Measurements from ENCODE around the gene JUND. TPM values are rescaled to one million over a fixed set of nuclear protein-coding genes. Genes with fewer than 3 reads are reported as not detected.

JUND gene
- total RNA-seq, 1 experiment from 2014 or later = 128 TPM

GRCh38 chr19:18252370-18252717 lies 29.1 kb downstream of the JUND start:
- Histone ChIP-seq H3K4me3 (ENCODE audit: low read depth, low read length, poor library complexity, severe bottlenecking) (no peak overlapping the region), H3K36me3 (ENCODE audit: insufficient read depth, low read length, poor library complexity, severe bottlenecking) (no peaks in the 10 kb centered on the region), H3K27me3 (replicated peaks; ENCODE audit: insufficient read depth, low read depth, low read length, poor library complexity) (peaks cover 6% of the 10 kb centered on the region), H3K4me1 (ENCODE audit: insufficient read depth, low read length, poor library complexity, severe bottlenecking) (no peaks in the 10 kb centered on the region), H3K27ac (ENCODE audit: low read depth, low read length, poor library complexity, severe bottlenecking) (no peak overlapping the region), H3K9me3 (ENCODE audit: low read depth, low read length, poor library complexity, severe bottlenecking) (no peaks in the 10 kb centered on the region)
- BruUV-seq (replicated peaks) = no TSS peak
- ChIA-PET POLR2A (ENCODE audit: low non-redundant PET) (no interaction called here), CTCF (interaction anchor here (0.6 to 2.1 kb wide), 11 partner anchors 22 to 849 kb away, joined by 3 to 45 read pairs (median 5); partner anchors contain the start of genes MPV17L2 and RAB3A)
- no peak for TF ChIP-seq CTCF (conservative IDR thresholded peaks at IDR 0.05; ENCODE audit: low read depth, low read length)
- DNase-seq (ENCODE audit: low spot score) = no peak
- intact Hi-C loops (cut with micrococcal nuclease; ENCODE audit: unreplicated experiment) = loop anchor here (2.0 to 5.0 kb wide), 2 partner anchors 44 to 245 kb away; partner anchors contain the start of gene ARRDC2

- Histone ChIP-seq H3K27ac (ENCODE audit: low read depth, low read length, poor library complexity, severe bottlenecking) (no peak overlapping the region), H3K36me3 (ENCODE audit: insufficient read depth, low read length, poor library complexity, severe bottlenecking) (no peaks in the 10 kb centered on the region), H3K4me3 (ENCODE audit: low read depth, low read length, poor library complexity, severe bottlenecking) (no peak overlapping the region), H3K27me3 (replicated peaks; ENCODE audit: insufficient read depth, low read depth, low read length, poor library complexity) (peaks cover 6% of the 10 kb centered on the region), H3K9me3 (ENCODE audit: low read depth, low read length, poor library complexity, severe bottlenecking) (no peaks in the 10 kb centered on the region), H3K4me1 (ENCODE audit: insufficient read depth, low read length, poor library complexity, severe bottlenecking) (no peaks in the 10 kb centered on the region)
- CTCF ChIA-PET = interaction anchor here (0.6 to 2.1 kb wide), 15 partner anchors 11 to 848 kb away, joined by 3 to 45 read pairs (median 5); partner anchors contain the start of genes MPV17L2 and RAB3A
- intact Hi-C loops (cut with micrococcal nuclease; ENCODE audit: unreplicated experiment) = loop anchor here (2.0 to 5.0 kb wide), 3 partner anchors 43 to 244 kb away; partner anchors contain the start of gene ARRDC2
- TF ChIP-seq EZH2 (IDR thresholded peaks at IDR 0.05; ENCODE audit: borderline replicate concordance, low read depth, low read length, poor library complexity, severe bottlenecking) (no peak), CTCF (conservative IDR thresholded peaks at IDR 0.05; ENCODE audit: low read depth, low read length) (peak; percentile 98)
- DNase-seq (ENCODE audit: low spot score) = peak; percentile 80
- POLR2A ChIA-PET (ENCODE audit: low non-redundant PET) = no interaction called here
- no TSS peak for BruUV-seq (replicated peaks)
Observed at GRCh38 chr19:18251587-18252369, 29.6 kb downstream of the JUND start.

DNA sequence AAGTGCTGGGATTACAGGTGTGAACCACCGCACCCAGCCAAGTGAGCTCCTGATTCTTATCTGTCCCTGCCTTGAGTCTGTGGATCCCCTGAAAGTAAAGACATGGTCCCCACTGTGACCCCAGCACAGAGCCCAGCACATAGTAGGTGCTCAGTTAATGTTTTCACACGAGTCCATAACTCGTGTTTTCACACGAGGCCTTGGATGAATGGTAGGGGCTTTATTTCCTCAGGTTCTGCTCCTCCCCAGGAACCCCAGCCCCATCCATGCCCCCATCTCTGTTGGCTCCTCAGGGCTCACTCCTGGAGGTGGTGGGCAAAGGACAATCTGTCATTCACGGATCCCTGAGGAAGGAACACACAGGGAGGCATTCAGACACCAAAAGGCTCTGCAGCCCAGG lies 31.6 kb downstream of the JUND start:
- no peaks in the 10 kb centered on the region for H3K36me3 ChIP-seq (ENCODE audit: insufficient read depth, low read length, poor library complexity, severe bottlenecking)
- H3K9me3 ChIP-seq (ENCODE audit: low read depth, low read length, poor library complexity, severe bottlenecking) = no peaks in the 10 kb centered on the region
- no peak overlapping the region for H3K27ac ChIP-seq (ENCODE audit: low read depth, low read length, poor library complexity, severe bottlenecking)
- CTCF ChIA-PET = interaction anchor here (0.8 to 1.4 kb wide), 3 partner anchors 9 to 137 kb away, joined by 6 to 14 read pairs (median 8); no protein-coding TSS in a partner anchor
- H3K27me3 ChIP-seq (replicated peaks; ENCODE audit: insufficient read depth, low read depth, low read length, poor library complexity) = peaks cover 6% of the 10 kb centered on the region
- no TSS peak for BruUV-seq (replicated peaks)
- DNase-seq (ENCODE audit: low spot score) = no peak
- POLR2A ChIA-PET (ENCODE audit: low non-redundant PET) = no interaction called here
- no peaks in the 10 kb centered on the region for H3K4me1 ChIP-seq (ENCODE audit: insufficient read depth, low read length, poor library complexity, severe bottlenecking)
- intact Hi-C loops (cut with micrococcal nuclease; ENCODE audit: unreplicated experiment) = loop anchor here (2.0 to 5.0 kb wide), 2 partner anchors 137 to 243 kb away; partner anchors contain the start of gene ARRDC2
- TF ChIP-seq CTCF (conservative IDR thresholded peaks at IDR 0.05; ENCODE audit: low read depth, low read length) = no peak
- TF ChIP-seq EZH2 (IDR thresholded peaks at IDR 0.05; ENCODE audit: borderline replicate concordance, low read depth, low read length, poor library complexity, severe bottlenecking) = no peak
- H3K4me3 ChIP-seq (ENCODE audit: low read depth, low read length, poor library complexity, severe bottlenecking) = no peak overlapping the region

All from A673 (cell line).